HG02798 (cell line): Measurements from ENCODE around the gene CEP162.
"Not testable (repeated sequence)": the region's sequence is repeated elsewhere in the genome, so short reads cannot be mapped to it uniquely, and the experiment has no call there.

Experiments
- ATAC-seq: cut with Tn5 transposase; IDR thresholded peaks from one replicate; pipeline ENCODE4 v1.9.1; 2021; ENCODE audit warnings: mild to moderate bottlenecking; ENCODE audit not compliant: unreplicated experiment, poor library complexity

Gene CEP162

DNA sequence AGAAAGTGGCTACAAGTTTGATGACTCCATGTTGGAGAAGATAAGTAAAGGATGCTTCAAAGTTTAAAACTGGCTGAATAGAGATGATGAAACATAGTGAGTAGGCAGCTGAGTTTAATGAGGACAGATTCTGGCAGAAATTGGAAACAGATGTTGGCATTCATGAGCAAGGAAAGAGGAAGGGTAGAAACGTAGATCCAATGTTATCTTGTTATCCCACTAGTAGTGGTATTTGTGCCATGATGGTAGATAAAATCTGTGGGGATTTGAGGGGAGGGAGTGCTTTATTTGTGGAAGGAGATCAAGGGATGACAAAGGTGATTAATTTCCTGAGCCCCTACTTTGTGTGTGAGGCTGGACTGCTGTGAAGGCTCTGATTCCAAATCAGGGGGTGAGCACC lies 124.4 kb downstream of the CEP162 start:
- ATAC-seq, result no peak

- no peak for ATAC-seq
These were observed 132.3 kb downstream of the CEP162 start for GRCh38 chr6:84095156-84095555.

DNA sequence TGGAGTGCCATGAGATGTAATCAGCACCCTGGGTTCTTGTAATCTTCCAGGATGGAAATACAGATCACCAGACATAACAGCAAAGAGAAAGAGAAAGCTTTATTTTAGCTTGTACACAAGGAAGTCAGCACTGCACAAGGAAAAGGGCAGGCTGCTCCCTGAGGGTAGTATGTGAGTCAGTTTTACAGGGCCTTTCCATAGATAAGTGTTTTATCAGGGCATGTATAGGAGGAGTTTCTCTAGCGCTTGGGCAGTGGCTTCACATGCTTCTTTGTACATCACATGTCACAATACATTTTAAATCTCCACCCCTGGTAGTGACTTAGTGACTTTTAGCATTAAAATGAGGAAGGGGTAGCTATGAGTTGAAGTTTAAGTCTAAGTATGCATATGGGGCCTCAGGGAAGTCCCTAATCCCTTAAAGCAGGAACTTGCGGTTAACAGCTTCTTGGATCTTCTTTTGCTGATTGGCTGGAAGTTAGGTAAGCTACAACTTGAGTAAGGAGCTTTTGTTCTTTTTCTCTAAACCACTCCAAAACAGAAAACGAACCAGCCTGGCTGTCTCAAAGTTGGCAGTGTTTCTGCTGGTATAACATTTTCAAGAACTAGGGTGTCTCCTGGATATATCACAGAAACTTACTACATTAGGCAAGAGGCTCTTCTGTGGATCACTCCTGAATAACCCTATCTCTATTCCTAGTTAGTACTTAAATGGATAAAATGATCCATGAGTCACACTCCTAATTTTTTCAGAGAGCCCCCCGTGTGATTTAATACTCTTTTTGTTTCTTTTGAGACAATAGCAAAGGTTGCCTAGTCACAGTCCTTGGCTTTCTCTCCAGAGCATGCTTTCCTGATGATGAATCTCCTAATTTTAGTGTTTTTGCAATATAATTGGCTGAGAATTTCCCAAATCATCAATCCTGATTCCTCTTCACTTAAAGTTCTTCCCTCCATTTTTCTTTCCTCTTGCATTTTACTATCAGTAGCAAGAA lies 133.7 kb downstream of the CEP162 start:
- ATAC-seq, result peak; percentile 59

DNA sequence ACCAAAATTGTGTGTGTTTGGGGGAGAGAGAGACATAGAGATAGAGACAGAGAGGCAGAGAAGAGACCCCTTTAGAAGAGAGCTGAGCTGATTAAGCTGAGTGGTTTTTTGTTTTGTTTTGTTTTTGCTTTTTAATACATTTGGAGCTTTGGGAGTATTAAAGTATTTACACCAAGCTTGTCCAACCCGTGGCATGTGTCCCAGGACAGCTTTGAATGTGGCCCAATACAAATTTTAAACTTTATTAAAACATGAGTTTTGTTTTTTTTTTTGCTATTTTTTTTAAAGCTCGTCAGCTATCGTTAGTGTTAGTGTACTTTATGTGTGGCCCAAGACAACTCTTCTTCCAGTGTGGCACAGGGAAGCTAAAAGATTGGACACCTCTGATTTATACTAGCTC lies 137.9 kb downstream of the CEP162 start:
- no peak for ATAC-seq

DNA sequence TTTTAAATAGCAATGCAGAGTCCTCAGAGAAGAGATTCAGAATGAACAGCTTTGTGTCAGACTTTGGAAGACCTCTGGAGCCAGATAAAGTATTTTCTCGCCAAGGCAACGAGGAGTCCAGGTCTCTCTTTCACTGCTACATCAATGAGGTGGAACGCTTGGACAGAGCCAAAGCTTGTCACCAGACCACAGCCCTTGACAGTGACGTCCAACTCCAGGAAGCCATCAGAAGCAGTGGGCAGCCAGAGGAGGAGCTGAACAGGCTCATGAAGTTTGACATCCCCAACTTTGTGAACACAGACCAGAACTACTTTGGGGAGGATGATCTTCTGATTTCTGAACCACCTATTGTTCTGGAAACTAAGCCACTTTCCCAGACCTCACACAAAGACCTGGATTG lies 138.4 kb downstream of the CEP162 start:
- no peak for ATAC-seq

DNA sequence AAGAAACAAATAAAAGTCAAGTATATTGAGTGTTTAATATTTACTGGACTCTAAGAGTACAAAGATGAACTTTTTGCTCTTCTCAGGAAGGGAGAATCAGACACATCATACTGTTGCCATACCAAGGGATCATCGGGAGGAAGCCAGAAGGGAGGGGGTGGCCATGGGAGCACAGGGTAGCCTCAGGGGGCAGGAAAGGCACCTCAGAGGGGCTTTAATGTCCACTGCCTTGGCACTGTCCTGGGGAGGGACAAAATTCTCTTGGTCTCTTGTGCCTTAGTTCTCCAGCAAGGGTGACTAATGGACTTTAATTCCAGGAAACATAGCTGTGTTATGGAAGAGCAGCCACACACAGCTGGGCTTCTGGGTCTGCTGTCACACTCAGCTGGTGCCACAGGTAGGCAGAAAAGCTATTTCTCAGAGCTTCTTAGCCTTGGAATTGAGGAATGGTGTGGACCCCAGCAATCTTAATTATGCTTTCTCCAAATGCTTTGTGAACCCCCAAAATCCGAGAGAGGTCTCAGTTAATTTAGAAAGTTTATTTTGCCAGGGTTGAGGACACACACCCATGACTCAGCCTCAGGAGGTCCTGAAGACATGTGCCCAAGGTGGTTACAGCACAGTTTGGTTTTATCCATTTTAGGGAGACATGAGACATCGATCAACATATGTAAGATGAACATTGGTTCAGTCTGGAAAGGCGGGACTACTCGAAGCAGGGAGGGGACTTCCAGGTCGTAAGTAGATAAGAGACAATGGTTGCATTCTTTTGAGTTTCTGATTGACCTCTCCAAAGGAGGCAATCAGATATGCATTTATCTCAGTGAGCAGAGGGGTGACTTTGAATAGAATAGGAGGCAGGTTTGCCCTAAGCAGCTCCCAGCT lies 140.7 kb downstream of the CEP162 start:
- no peak for ATAC-seq

DNA sequence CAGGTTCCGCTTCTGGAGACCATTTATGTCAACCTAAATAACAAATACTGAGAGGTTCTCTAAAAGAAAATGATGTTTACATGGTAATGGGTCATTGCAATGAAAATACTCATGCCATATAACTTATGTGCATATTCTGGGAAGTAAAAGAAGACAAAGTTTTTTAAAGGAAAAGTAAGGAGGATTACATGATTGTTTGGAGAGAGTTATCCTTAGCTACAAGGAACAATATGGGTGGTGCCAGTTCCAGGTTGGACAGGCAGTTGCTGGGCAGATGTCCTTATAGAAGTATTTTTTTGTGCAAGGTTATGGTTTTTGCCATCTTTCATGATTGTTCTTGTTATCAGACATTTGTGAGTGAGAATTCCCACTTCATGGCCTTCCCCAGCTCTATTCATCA lies 141.4 kb downstream of the CEP162 start:
- no peak for ATAC-seq

DNA sequence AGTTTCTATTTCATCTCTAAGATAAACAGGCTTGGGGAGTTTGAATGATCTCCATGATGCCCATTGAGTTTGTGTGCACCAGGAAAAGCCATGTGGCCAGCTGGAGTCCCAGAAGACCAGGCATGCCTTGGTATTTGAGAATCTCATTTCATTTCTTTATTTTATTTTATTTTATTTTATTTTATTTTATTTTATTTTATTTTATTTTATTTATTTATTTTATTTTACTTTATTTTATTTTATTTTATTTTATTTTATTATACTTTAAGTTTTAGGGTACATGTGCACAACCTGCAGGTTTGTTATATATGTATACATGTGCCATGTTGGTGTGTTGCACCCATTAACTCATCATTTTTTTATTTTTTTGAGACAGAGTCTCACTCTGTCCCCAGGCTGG lies 142.7 kb downstream of the CEP162 start:
- ATAC-seq, result not testable (repeated sequence)

GRCh38 chr6:84082689-84083265 lies 144.7 kb downstream of the CEP162 start:
- ATAC-seq, result no peak

DNA sequence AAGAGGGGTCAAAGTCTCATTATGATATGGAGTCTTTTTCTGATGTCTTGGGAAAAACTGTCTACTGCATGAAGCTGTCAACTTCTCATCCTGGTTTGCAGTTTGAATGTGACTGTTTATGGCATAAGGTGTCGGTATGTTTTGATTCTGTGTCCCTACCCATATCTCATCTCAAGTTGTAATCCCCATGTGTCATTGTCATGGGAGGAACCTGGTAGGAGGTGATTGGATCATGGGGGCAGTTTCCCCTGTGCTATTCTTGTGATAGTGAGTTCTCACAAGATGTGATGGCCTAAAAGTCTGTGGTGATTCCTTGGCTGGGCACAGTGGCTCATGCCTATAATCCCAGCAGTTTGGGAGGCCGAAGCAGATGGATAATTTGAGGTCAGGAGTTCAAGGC lies 146.2 kb downstream of the CEP162 start:
- ATAC-seq, result no peak

- ATAC-seq, result no peak
These were observed 149.1 kb downstream of the CEP162 start for GRCh38 chr6:84078335-84078734.

GRCh38 chr6:84077645-84078044 lies 149.8 kb downstream of the CEP162 start:
- no peak for ATAC-seq

GRCh38 chr6:84074988-84075781 lies 152.3 kb downstream of the CEP162 start:
- no peak for ATAC-seq
